ENCODE data around the gene CX3CL1. TPM values are rescaled to one million over a fixed set of nuclear protein-coding genes. Genes with fewer than 3 reads are reported as not detected.

Gene CX3CL1
- total RNA-seq, 1 experiment from 2014 or later, result 0.88 TPM

Other genes with a start within 250 kb of the CX3CL1 start
- gene PSME3IP1, start 186.5 kb upstream of the CX3CL1 start, total RNA-seq (2014; rRNA removed; shearing (Covaris generic)), result 170 and 232 TPM in 2 replicates
- gene RSPRY1, start 186.2 kb upstream of the CX3CL1 start, total RNA-seq (2014; rRNA removed; shearing (Covaris generic)), result 25.8 and 28.7 TPM in 2 replicates
- gene ARL2BP, start 127.2 kb upstream of the CX3CL1 start, total RNA-seq (2014; rRNA removed; shearing (Covaris generic)), result 165 and 172 TPM in 2 replicates
- 0.55 TPM in 1 of 2 replicates, not detected in the other for gene PLLP, start 87.8 kb upstream of the CX3CL1 start, total RNA-seq (2014; rRNA removed; shearing (Covaris generic))
- not detected in 2 replicates for gene CCL22, start 13.7 kb upstream of the CX3CL1 start, total RNA-seq (2014; rRNA removed; shearing (Covaris generic))
- gene CCL17, start 32.3 kb downstream of the CX3CL1 start, total RNA-seq (2014; rRNA removed; shearing (Covaris generic)), result 3.4 and 14.2 TPM in 2 replicates
- 102 and 110 TPM in 2 replicates for gene CIAPIN1, start 74.9 kb downstream of the CX3CL1 start, total RNA-seq (2014; rRNA removed; shearing (Covaris generic))
- gene COQ9, start 75.0 kb downstream of the CX3CL1 start, total RNA-seq (2014; rRNA removed; shearing (Covaris generic)), result 78.9 and 85.6 TPM in 2 replicates
- gene POLR2C, start 90.2 kb downstream of the CX3CL1 start, total RNA-seq (2014; rRNA removed; shearing (Covaris generic)), result 141 and 174 TPM in 2 replicates
- gene DOK4, start 114.0 kb downstream of the CX3CL1 start, total RNA-seq (2014; rRNA removed; shearing (Covaris generic)), result 61.3 and 78.6 TPM in 2 replicates
- gene CCDC102A, start 164.1 kb downstream of the CX3CL1 start, total RNA-seq (2014; rRNA removed; shearing (Covaris generic)), result 6.9 and 16.5 TPM in 2 replicates
- gene ADGRG5, start 170.2 kb downstream of the CX3CL1 start, total RNA-seq (2014; rRNA removed; shearing (Covaris generic)), result not detected in 2 replicates

All from A172 (cell line).